ENCODE data around the gene ZBTB4. TPM values are rescaled to one million over a fixed set of nuclear protein-coding genes. Genes with fewer than 3 reads are reported as not detected.

The ZBTB4 gene
- polyA plus RNA-seq, 1 donor from 2014 or later, result 8.0 TPM

GRCh38 chr17:7426203-7426863 is 53.1 kb downstream of the ZBTB4 start:
- no peaks in the 10 kb centered on the region for H4K20me1 ChIP-seq (ENCODE audit: insufficient read depth)
- no peaks in the 10 kb centered on the region for H3K9me3 ChIP-seq (ENCODE audit: low read length)
- no peak overlapping the region for H2AFZ ChIP-seq (ENCODE audit: low read depth, low read length)
- H3K36me3 ChIP-seq (ENCODE audit: insufficient read depth, low read length), result no peaks in the 10 kb centered on the region
- H3K4me2 ChIP-seq (ENCODE audit: low read length), result no peak overlapping the region
- no peak overlapping the region for H3K4me3 ChIP-seq (ENCODE audit: low read length)
- H3K27ac ChIP-seq (ENCODE audit: low read length), result no peak overlapping the region
- H3F3A ChIP-seq (ENCODE audit: insufficient read depth, low read length, poor library complexity, severe bottlenecking), result no peaks in the 10 kb centered on the region
- TF ChIP-seq EP300 (conservative IDR thresholded peaks at IDR 0.05; ENCODE audit: poor library complexity, severe bottlenecking), result no peak
- no peak for TF ChIP-seq MXI1 (conservative IDR thresholded peaks at IDR 0.05; ENCODE audit: poor library complexity, severe bottlenecking)
- no peak for TF ChIP-seq RAD21 (conservative IDR thresholded peaks at IDR 0.05)
- no peak for TF ChIP-seq POLR2AphosphoS5 (IDR thresholded peaks at IDR 0.05)
- TF ChIP-seq EZH2 (IDR thresholded peaks at IDR 0.05; ENCODE audit: borderline replicate concordance, insufficient read depth, low read length, poor library complexity, severe bottlenecking), result no peak
- no peak for TF ChIP-seq REST (IDR thresholded peaks at IDR 0.05; ENCODE audit: borderline replicate concordance)
- no peak for TF ChIP-seq CTCF (IDR thresholded peaks at IDR 0.05; ENCODE audit: poor library complexity, severe bottlenecking)
- no peaks in the 10 kb centered on the region for H3K79me2 ChIP-seq (replicated peaks; ENCODE audit: insufficient read depth, low read length)
- no peak overlapping the region for H3K9ac ChIP-seq (ENCODE audit: low read length)
- H3K27me3 ChIP-seq (ENCODE audit: insufficient read depth, low read depth, low read length), result no peaks in the 10 kb centered on the region
- H3K9me2 ChIP-seq (ENCODE audit: insufficient read depth, low read length), result no peaks in the 10 kb centered on the region

- Histone ChIP-seq H3F3A (ENCODE audit: insufficient read depth, low read length, poor library complexity, severe bottlenecking) (no peaks in the 10 kb centered on the region), H3K9me2 (ENCODE audit: insufficient read depth, low read length) (no peaks in the 10 kb centered on the region), H3K4me3 (ENCODE audit: low read length) (no peak overlapping the region), H4K20me1 (ENCODE audit: insufficient read depth) (no peaks in the 10 kb centered on the region), H2AFZ (ENCODE audit: low read depth, low read length) (no peak overlapping the region), H3K36me3 (ENCODE audit: insufficient read depth, low read length) (no peaks in the 10 kb centered on the region), H3K4me2 (ENCODE audit: low read length) (no peak overlapping the region), H3K27ac (ENCODE audit: low read length) (no peak overlapping the region), H3K9me3 (ENCODE audit: low read length) (no peaks in the 10 kb centered on the region), H3K9ac (ENCODE audit: low read length) (no peak overlapping the region), H3K79me2 (replicated peaks; ENCODE audit: insufficient read depth, low read length) (no peaks in the 10 kb centered on the region), H3K27me3 (ENCODE audit: insufficient read depth, low read depth, low read length) (no peaks in the 10 kb centered on the region)
- TF ChIP-seq CTCF (IDR thresholded peaks at IDR 0.05; ENCODE audit: poor library complexity, severe bottlenecking), result no peak
- no peak for TF ChIP-seq POLR2AphosphoS5 (IDR thresholded peaks at IDR 0.05)
- TF ChIP-seq SMC3 (conservative IDR thresholded peaks at IDR 0.05; ENCODE audit: poor library complexity), result no peak
- no peak for TF ChIP-seq MXI1 (conservative IDR thresholded peaks at IDR 0.05; ENCODE audit: poor library complexity, severe bottlenecking)
- no peak for TF ChIP-seq TAF1 (IDR thresholded peaks at IDR 0.05; ENCODE audit: low read depth)
- TF ChIP-seq EP300 (conservative IDR thresholded peaks at IDR 0.05; ENCODE audit: poor library complexity, severe bottlenecking), result no peak
- no peak for TF ChIP-seq EZH2 (IDR thresholded peaks at IDR 0.05; ENCODE audit: borderline replicate concordance, insufficient read depth, low read length, poor library complexity, severe bottlenecking)
- TF ChIP-seq RAD21 (conservative IDR thresholded peaks at IDR 0.05), result no peak
- TF ChIP-seq REST (IDR thresholded peaks at IDR 0.05; ENCODE audit: borderline replicate concordance), result no peak
These were observed 53.7 kb downstream of the ZBTB4 start for GRCh38 chr17:7425756-7426155.

Data from neural cell (in vitro differentiated cells).